K562 (cell line): Measurements from ENCODE around the gene GP1BB. TPM values are rescaled to one million over a fixed set of nuclear protein-coding genes. Genes with fewer than 3 reads are reported as not detected.

ENCODE experiments used
- ARHGAP35 ChIP-seq: fragments of 450-650 bp; IDR thresholded peaks from 2 replicates; pipeline ENCODE4 v1.6.1; 2018; ENCODE audit not compliant: partially characterized antibody
- ARID3B ChIP-seq: fragments of 250-450 bp; sonication (Bioruptor Pico); IDR thresholded peaks from 2 replicates; pipeline ENCODE4 v1.4.0; 2020; ENCODE audit warnings: borderline replicate concordance
- ARNT ChIP-seq, 2 experiments: fragments of 450-650 bp; IDR thresholded peaks; 2 replicates each; pipeline ENCODE4 v1.6.1; 2016; ENCODE audit warnings: mild to moderate bottlenecking in 1 of 2
- CC2D1A ChIP-seq: fragments of 450-650 bp; IDR thresholded peaks from 2 replicates; pipeline ENCODE4 v1.6.1; 2017; ENCODE audit warnings: mild to moderate bottlenecking
- CHAMP1 ChIP-seq: fragments of 450-650 bp; IDR thresholded peaks from 2 replicates; pipeline ENCODE4 v1.6.1; 2016; ENCODE audit warnings: mild to moderate bottlenecking
- DPF2 ChIP-seq: fragments of 450-650 bp; IDR thresholded peaks from 2 replicates; pipeline ENCODE4 v1.6.1; 2016
- ELK1 ChIP-seq: sonication (generic); formaldehyde crosslinking; IDR thresholded peaks from 2 replicates; pipeline ENCODE4 v1.8.1; 2022; ENCODE audit warnings: missing genetic modification reagents
- KDM5B ChIP-seq: fragments of 200-600 bp; sonication (generic); IDR thresholded peaks from 2 replicates; pipeline ENCODE4 v1.6.1; 2012; ENCODE audit warnings: low read depth, mild to moderate bottlenecking, moderate library complexity, low read length, control low read depth, inconsistent platforms; ENCODE audit not compliant: insufficient replicate concordance
- L3MBTL2 ChIP-seq: fragments of 450-650 bp; IDR thresholded peaks from 2 replicates; pipeline ENCODE4 v1.6.1; 2016; ENCODE audit warnings: mild to moderate bottlenecking, moderate library complexity
- MCM5 ChIP-seq: fragments of 450-650 bp; IDR thresholded peaks from 2 replicates; pipeline ENCODE4 v1.6.1; 2016; ENCODE audit warnings: low read depth
- MCM7 ChIP-seq, 2 experiments: fragments of 450-650 bp; IDR thresholded peaks; 2 replicates each; pipeline ENCODE4 v1.6.1; 2016 to 2018
- NFYB ChIP-seq: IDR thresholded peaks from 2 replicates; pipeline ENCODE4 v1.6.1; 2011; ENCODE audit warnings: mild to moderate bottlenecking, moderate library complexity; ENCODE audit not compliant: insufficient read length; ENCODE audit errors: extremely low read depth
- RBM15 ChIP-seq: fragments of 200-400 bp; formaldehyde crosslinking; IDR thresholded peaks from 2 replicates; pipeline ENCODE4 v1.6.1; 2018; ENCODE audit warnings: mild to moderate bottlenecking, low read length, moderate library complexity; ENCODE audit not compliant: insufficient read depth
- SIN3B ChIP-seq: fragments of 450-650 bp; IDR thresholded peaks from 2 replicates; pipeline ENCODE4 v1.6.1; 2017; ENCODE audit warnings: low read depth, mild to moderate bottlenecking, moderate library complexity
- TEAD1 ChIP-seq, 2 experiments: fragments of 450-650 bp in 1 of 2; sonication (generic) in 1 of 2; formaldehyde crosslinking; IDR thresholded peaks; 2 replicates each; pipeline versions ENCODE4 v1.4.0 to v1.8.0; 2020 to 2022; ENCODE audit warnings: mild to moderate bottlenecking in 2 of 2, missing genetic modification reagents in 1 of 2
- U2AF2 ChIP-seq: fragments of 200-400 bp; formaldehyde crosslinking; optimal IDR thresholded peaks from 2 replicates; pipeline ENCODE3; 2017; ENCODE audit warnings: low read depth, mild to moderate bottlenecking, low read length
- ZMIZ1 ChIP-seq, 2 experiments: fragments of 150-350 bp in 1 of 2; IDR thresholded peaks; 2 replicates each; pipeline ENCODE4 v1.6.1; 2012 to 2016; ENCODE audit warnings: low read depth in 2 of 2, low read length in 2 of 2, mild to moderate bottlenecking in 1 of 2, moderate library complexity in 1 of 2
- ZNF311 ChIP-seq: fragments of 250-450 bp; sonication (Bioruptor Pico); IDR thresholded peaks from 2 replicates; pipeline ENCODE4 v1.4.0; 2020; ENCODE audit warnings: mild to moderate bottlenecking, moderate library complexity
- polyA plus RNA-seq, 8 experiments: library from polyadenylated mRNA; depleted of rRNA in 4 of 8; stranded (reverse) in 5 of 8; unstranded in 3 of 8; fragments of >200 nt; fragmentation: Nextera tagmentation in 2 of 8; fragmentation: Illumina TruSeq in 1 of 8; extraction: Ambion mirVana in 2 of 8; extraction: Trizol in 1 of 8; gene quantifications; 2 replicates each; pipeline versions ENCODE4 v1.2.1 to v1.2.3, GENCODE V29; 2011 to 2014; ENCODE audit warnings: inconsistent platforms in 1 of 8, missing spikeins in 1 of 8
- total RNA-seq, 7 experiments: library from RNA; depleted of rRNA in 6 of 7; stranded (reverse); fragments of >200 nt in 6 of 7; fragmentation: Illumina TruSeq in 2 of 7; extraction: Trizol in 2 of 7; gene quantifications; 2 replicates each; pipeline versions ENCODE4 v1.2.1 to v1.2.3, GENCODE V29; 2011 to 2021; ENCODE audit warnings: low replicate concordance in 1 of 7

Gene GP1BB
- total and polyA plus RNA-seq, 9 of the 15 experiments (the other 6 are each of a cell fraction or from before 2014, with no cell fraction given) = 0.69 to 162 (median 2.8) TPM

- TF ChIP-seq ZMIZ1 (IDR thresholded peaks at IDR 0.05; ENCODE audit: low read depth in 2 of 2, low read length in 2 of 2) (0 out of 4 replicates have a peak, but pooled peaks of 1 of the 2 experiments have one; percentile 38), ARID3B (no peak), DPF2 (peak; percentile 88), CHAMP1 (no peak), MCM7 (IDR thresholded peaks at IDR 0.05) (peak; percentile 91 to 94; a peak in 2 of 4 replicates), KDM5B (peak; percentile 81), TEAD1 (CRISPR knock-in tag; IDR thresholded peaks at IDR 0.05) (no peak), L3MBTL2 (peak; percentile 69), ARNT (IDR thresholded peaks at IDR 0.05) (peak in 1 of 2 experiments; percentile 94; a peak in 2 of 4 replicates), SIN3B (0 out of 2 replicates have a peak, but pooled peaks have one; percentile 37), ELK1 (no peak), MCM5 (peak; percentile 16; the same call in 1 of the 2 replicates), ARHGAP35 (peak; percentile 87), U2AF2 (no peak), ZNF311 (CRISPR knock-in tag) (0 out of 2 replicates have a peak, but pooled peaks have one; percentile 60), NFYB (no peak), CC2D1A (peak; percentile 70), RBM15 (no peak)
Observed at GRCh38 chr22:19760058-19760950, 37.0 kb downstream of the GP1BB start, which contains the start of gene TBX1 (continued).
